ENCODE results near the gene WDR35. TPM values are rescaled to one million over a fixed set of nuclear protein-coding genes. Genes with fewer than 3 reads are reported as not detected.
A peak's percentile ranks its signal among the peaks of the same experiment; 100 is the strongest.

Gene WDR35
- total RNA-seq (2022) (7.2 and 8.1 TPM in 2 replicates), Bru-seq, nascent RNA (percentile 64 among the genes with signal in this experiment), BruChase-seq, experiment 1, labeled RNA remaining after a 2-hour chase (percentile 64 among the genes with signal in this experiment), BruChase-seq, experiment 2, labeled RNA remaining after a 6-hour chase (percentile 62 among the genes with signal in this experiment)
- long read RNA-seq, full-length matches to known transcripts, result 1 of 9 reads
- long read RNA-seq, partial matches to known transcripts, result 6 of 9 reads
- long read RNA-seq, other reads (novel, unspliced or antisense), result 2 of 9 reads

GRCh38 chr2:19989667-19990415 lies at the start of gene WDR35:
TSS of gene WDR35 (minus strand) at chr2:19990105. CDS start at chr2:19990015, 90 bp downstream.
- intact Hi-C loops (cut with micrococcal nuclease; ENCODE audit: unreplicated experiment), result loop anchor here (2.0 kb wide), 2 partner anchors 33 to 61 kb away; partner anchors contain the start of gene LAPTM4A
- H3K27me3 Mint-ChIP-seq (ENCODE audit: insufficient read depth, unreplicated experiment), result no peaks in the 10 kb centered on the region
- H3K27ac Mint-ChIP-seq (ENCODE audit: unreplicated experiment), result peak within 1 kb of the TSS; percentile 75
- H3K36me3 ChIP-seq (ENCODE audit: control insufficient read depth, insufficient read depth, low read length), result no peaks in the 10 kb centered on the region
- TF ChIP-seq CTCF (IDR thresholded peaks at IDR 0.05; ENCODE audit: insufficient read depth in 1 of 2, low read depth in 1 of 2, low read length in 1 of 2, severe bottlenecking in 1 of 2, unreplicated experiment in 1 of 2), result no peak
- no TSS peak for BruUV-seq (replicated peaks)
- H3K4me3 Mint-ChIP-seq (ENCODE audit: unreplicated experiment), result peak within 1 kb of the TSS; percentile 90
- peaks cover 8% of the 10 kb centered on the region for H3K4me1 Mint-ChIP-seq (ENCODE audit: low read depth, unreplicated experiment)
- POLR2A ChIA-PET, result interaction anchor here (0.6 to 1.1 kb wide), 3 partner anchors 22 to 422 kb away, joined by 3 to 7 read pairs (median 5); partner anchors contain the start of gene LAPTM4A
- H3K9me3 ChIP-seq, result no peaks in the 10 kb centered on the region
- no peaks in the 10 kb centered on the region for H3K27me3 ChIP-seq (replicated peaks; ENCODE audit: control insufficient read depth, insufficient read depth, low read length)
- peaks cover 6% of the 10 kb centered on the region for H3K4me1 ChIP-seq
- DNase-seq, result peak; percentile 91 to 96
- no peaks in the 10 kb centered on the region for H3K9me3 Mint-ChIP-seq (ENCODE audit: unreplicated experiment)
- peaks cover 8% of the 10 kb centered on the region for H3K36me3 Mint-ChIP-seq (ENCODE audit: insufficient read depth, unreplicated experiment)
- CTCF ChIA-PET, result interaction anchor here (0.6 to 1.2 kb wide), 4 partner anchors 26 to 275 kb away, joined by 3 to 9 read pairs (median 4); no protein-coding TSS in a partner anchor
- peak within 1 kb of the TSS; percentile 73 for H3K4me3 ChIP-seq (ENCODE audit: low read depth, low read length)

GRCh38 chr2:20037660-20038059 lies 47.8 kb upstream of the WDR35 start:
- POLR2A ChIA-PET, result no interaction called here
- H3K9me3 Mint-ChIP-seq (ENCODE audit: unreplicated experiment), result no peaks in the 10 kb centered on the region

More at GRCh38 chr2:20037660-20038059, 47.8 kb upstream of the WDR35 start:
- no peak overlapping the region for H3K4me3 ChIP-seq (ENCODE audit: low read depth, low read length)
- H3K27ac Mint-ChIP-seq (ENCODE audit: unreplicated experiment), result no peak overlapping the region
- TF ChIP-seq CTCF (IDR thresholded peaks at IDR 0.05; ENCODE audit: insufficient read depth in 1 of 2, low read depth in 1 of 2, low read length in 1 of 2, severe bottlenecking in 1 of 2, unreplicated experiment in 1 of 2), result no peak
- H3K27me3 Mint-ChIP-seq (ENCODE audit: insufficient read depth, unreplicated experiment), result no peaks in the 10 kb centered on the region
- intact Hi-C loops (cut with micrococcal nuclease; ENCODE audit: unreplicated experiment), result no loop called here
- H3K4me1 Mint-ChIP-seq (ENCODE audit: low read depth, unreplicated experiment), result no peaks in the 10 kb centered on the region
- no peaks in the 10 kb centered on the region for H3K9me3 ChIP-seq
- BruUV-seq (replicated peaks), result no TSS peak
- CTCF ChIA-PET, result interaction anchor here (0.7 kb wide), 1 partner anchor 629 kb away, joined by 6 read pairs; no protein-coding TSS in a partner anchor
- H3K27me3 ChIP-seq (replicated peaks; ENCODE audit: control insufficient read depth, insufficient read depth, low read length), result no peaks in the 10 kb centered on the region
- H3K4me1 ChIP-seq, result no peaks in the 10 kb centered on the region
- peaks cover 2% of the 10 kb centered on the region; the same call in 1 of the 2 replicates for H3K36me3 ChIP-seq (ENCODE audit: control insufficient read depth, insufficient read depth, low read length)
- no peak overlapping the region for H3K4me3 Mint-ChIP-seq (ENCODE audit: unreplicated experiment)
- no peak for DNase-seq
- H3K36me3 Mint-ChIP-seq (ENCODE audit: insufficient read depth, unreplicated experiment), result peaks cover 57% of the 10 kb centered on the region
